ENCODE measurements around the gene DRD3. TPM values are rescaled to one million over a fixed set of nuclear protein-coding genes. Genes with fewer than 3 reads are reported as not detected.
A peak's percentile ranks its signal among the peaks of the same experiment; 100 is the strongest.

DRD3 gene
- total RNA-seq, 1 donor from 2014 or later = not detected

DNA sequence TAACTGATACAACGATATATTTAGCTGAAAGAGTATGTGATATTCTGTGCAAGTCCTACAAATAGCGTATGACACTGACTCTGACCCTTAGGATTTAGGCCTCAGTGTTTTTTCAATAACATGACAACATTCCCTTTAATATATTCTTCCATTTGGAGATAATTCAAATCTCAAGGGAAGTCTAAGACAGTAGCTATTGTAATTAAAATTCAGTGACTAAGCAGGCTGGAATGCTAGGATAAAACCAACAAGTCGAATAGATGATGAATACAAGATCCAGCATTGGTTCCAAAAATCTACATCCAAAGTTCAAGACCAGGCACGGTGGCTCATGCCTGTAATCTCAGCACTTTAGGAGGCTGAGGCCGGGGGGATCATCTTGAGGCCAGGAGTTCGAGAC, 66.2 kb downstream of the DRD3 start:
- ATAC-seq = no peak
- Histone ChIP-seq H3K36me3 (no peaks in the 10 kb centered on the region), H3K27me3 (ENCODE audit: low read depth) (no peaks in the 10 kb centered on the region), H3K9me3 (no peaks in the 10 kb centered on the region), H3K27ac (no peak overlapping the region), H3K4me3 (no peak overlapping the region), H3K4me1 (peaks cover 10% of the 10 kb centered on the region)
- intact Hi-C loops (cut with DNase I) = no loop called here
- no peak for DNase-seq
- TF ChIP-seq, protein P1, sequence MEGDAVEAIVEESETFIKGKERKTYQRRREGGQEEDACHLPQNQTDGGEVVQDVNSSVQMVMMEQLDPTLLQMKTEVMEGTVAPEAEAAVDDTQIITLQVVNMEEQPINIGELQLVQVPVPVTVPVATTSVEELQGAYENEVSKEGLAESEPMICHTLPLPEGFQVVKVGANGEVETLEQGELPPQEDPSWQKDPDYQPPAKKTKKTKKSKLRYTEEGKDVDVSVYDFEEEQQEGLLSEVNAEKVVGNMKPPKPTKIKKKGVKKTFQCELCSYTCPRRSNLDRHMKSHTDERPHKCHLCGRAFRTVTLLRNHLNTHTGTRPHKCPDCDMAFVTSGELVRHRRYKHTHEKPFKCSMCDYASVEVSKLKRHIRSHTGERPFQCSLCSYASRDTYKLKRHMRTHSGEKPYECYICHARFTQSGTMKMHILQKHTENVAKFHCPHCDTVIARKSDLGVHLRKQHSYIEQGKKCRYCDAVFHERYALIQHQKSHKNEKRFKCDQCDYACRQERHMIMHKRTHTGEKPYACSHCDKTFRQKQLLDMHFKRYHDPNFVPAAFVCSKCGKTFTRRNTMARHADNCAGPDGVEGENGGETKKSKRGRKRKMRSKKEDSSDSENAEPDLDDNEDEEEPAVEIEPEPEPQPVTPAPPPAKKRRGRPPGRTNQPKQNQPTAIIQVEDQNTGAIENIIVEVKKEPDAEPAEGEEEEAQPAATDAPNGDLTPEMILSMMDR (IDR thresholded peaks at IDR 0.05) = no peak

DNA sequence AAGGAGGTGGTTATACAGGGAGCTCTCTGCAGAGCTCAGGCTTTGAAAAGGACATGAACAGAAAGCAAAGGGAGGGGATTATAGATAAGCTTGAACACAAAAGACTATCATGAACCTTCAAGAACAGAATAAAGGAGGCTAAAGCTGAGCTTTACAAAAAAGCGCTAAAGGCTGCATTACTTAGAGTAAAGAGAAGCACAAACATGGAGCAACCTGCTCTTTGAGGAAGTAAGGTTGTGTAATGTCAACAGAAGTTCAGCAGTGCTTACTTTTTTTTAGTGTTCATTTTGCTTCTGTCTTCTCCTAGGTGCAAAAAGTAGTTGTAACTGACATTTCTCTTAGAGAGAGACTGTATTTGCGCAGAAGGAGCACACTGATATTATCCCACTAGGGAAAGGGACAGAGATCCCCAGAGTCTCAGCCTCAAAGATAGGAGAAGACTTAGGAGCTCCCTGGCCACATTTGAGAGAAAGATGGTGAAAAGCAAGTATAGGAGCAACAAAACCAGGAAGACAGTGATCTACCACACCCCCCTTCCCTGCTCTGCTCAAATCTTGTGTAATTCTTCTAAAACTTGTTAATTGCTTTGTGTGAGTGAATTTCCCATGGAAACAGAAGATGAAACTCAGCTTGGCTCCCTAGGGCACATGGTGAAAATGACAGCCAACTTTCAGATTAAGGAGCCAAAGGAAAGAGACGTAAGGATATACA, 67.6 kb downstream of the DRD3 start:
- H3K4me3 ChIP-seq = no peak overlapping the region
- peaks cover 10% of the 10 kb centered on the region for H3K4me1 ChIP-seq
- intact Hi-C loops (cut with DNase I) = no loop called here
- ATAC-seq = peak; percentile 57 to 70
- DNase-seq = no peak
- H3K27ac ChIP-seq = peak overlapping the region; percentile 20
- no peaks in the 10 kb centered on the region for H3K27me3 ChIP-seq (ENCODE audit: low read depth)
- no peaks in the 10 kb centered on the region for H3K36me3 ChIP-seq
- no peaks in the 10 kb centered on the region for H3K9me3 ChIP-seq
- TF ChIP-seq, protein P1 (IDR thresholded peaks at IDR 0.05) = no peak

DNA sequence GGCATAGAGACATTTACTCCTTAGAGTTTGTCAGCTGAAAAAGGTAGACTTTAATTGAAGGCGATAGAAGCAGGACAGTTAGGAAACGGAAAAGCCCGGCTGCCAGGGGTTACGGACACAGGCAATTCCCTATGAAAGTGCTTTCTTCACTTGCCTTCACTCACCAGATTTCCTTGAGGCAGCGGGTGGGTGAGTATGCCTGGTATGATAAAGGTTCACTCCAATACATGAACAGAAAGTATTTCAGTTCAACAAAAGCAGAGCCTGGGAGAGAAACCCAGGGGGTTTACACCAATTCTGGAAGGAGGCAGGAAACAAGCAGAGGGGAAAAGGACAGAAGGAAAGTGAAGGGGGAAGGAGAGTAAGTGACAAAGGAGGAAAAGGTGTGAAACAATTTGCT, 68.4 kb downstream of the DRD3 start:
- H3K4me3 ChIP-seq = no peak overlapping the region
- H3K36me3 ChIP-seq = no peaks in the 10 kb centered on the region
- DNase-seq (no peak), ATAC-seq (no peak)
- peaks cover 10% of the 10 kb centered on the region for H3K4me1 ChIP-seq
- H3K9me3 ChIP-seq = no peaks in the 10 kb centered on the region
- no peaks in the 10 kb centered on the region for H3K27me3 ChIP-seq (ENCODE audit: low read depth)
- TF ChIP-seq, protein P1 (IDR thresholded peaks at IDR 0.05) = no peak
- intact Hi-C loops (cut with DNase I) = no loop called here
- H3K27ac ChIP-seq = no peak overlapping the region

DNA sequence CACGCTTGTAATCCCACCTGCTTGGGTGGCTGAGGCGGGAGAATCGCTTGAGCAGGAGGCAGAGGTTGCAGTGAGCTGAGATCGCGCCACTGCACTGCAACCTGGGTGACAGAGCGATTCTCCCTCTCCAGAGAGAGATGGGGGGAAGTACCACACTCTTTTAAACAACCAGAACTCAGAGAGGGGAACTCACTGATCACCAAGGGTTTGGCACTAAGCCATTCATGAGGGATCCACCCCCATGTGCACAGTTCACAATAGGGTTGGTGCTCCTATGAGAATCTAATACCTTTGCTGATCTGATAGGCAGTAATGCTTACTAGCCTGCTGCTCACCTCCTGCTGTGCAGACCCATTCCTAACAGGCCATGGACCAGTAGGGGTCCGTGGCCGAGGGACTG, 70.7 kb downstream of the DRD3 start:
- Histone ChIP-seq H3K36me3 (no peaks in the 10 kb centered on the region), H3K4me3 (no peak overlapping the region), H3K9me3 (no peaks in the 10 kb centered on the region), H3K27me3 (ENCODE audit: low read depth) (no peaks in the 10 kb centered on the region), H3K4me1 (peaks cover 10% of the 10 kb centered on the region), H3K27ac (no peak overlapping the region)
- TF ChIP-seq, protein P1 (IDR thresholded peaks at IDR 0.05) = no peak
- no peak for DNase-seq
- ATAC-seq = no peak
- intact Hi-C loops (cut with DNase I) = no loop called here

DNA sequence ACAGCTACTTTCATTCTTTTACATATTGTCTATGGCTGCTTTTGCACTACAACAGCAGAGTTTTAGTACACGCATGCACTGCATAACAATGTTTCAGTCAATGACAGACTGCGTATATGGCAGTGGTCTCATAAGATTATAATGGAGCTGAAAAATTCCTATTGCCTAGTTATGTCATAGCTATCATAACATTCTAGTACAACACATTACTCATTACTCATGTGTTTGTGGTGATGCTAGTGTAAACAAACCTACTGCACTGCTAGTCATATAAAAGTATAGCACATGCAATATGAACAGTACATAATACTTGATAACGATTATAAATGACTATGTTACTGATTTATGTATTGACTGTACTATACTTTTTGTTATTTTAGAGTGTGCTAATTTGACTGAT, 74.4 kb downstream of the DRD3 start:
- intact Hi-C loops (cut with DNase I) = no loop called here
- TF ChIP-seq, protein P1 (IDR thresholded peaks at IDR 0.05) = no peak
- no peak for ATAC-seq
- H3K36me3 ChIP-seq = no peaks in the 10 kb centered on the region
- no peaks in the 10 kb centered on the region for H3K9me3 ChIP-seq
- no peaks in the 10 kb centered on the region for H3K27me3 ChIP-seq (ENCODE audit: low read depth)
- H3K27ac ChIP-seq = no peak overlapping the region
- no peak for DNase-seq
- H3K4me1 ChIP-seq = no peaks in the 10 kb centered on the region
- no peak overlapping the region for H3K4me3 ChIP-seq

Data from lower lobe of right lung (tissue), 2 donors.